Measurements from ENCODE around the gene BCL11A. TPM values are rescaled to one million over a fixed set of nuclear protein-coding genes. Genes with fewer than 3 reads are reported as not detected.

BCL11A gene
- total RNA-seq, 1 donor from 2014 or later = 27.1 TPM

- no peaks in the 10 kb centered on the region for H3K27me3 ChIP-seq (ENCODE audit: low read depth)
- H3K9me3 ChIP-seq (replicated peaks) = no peaks in the 10 kb centered on the region
- no peak for DNase-seq
- no peaks in the 10 kb centered on the region for H3K36me3 ChIP-seq
- peaks cover 24% of the 10 kb centered on the region for H3K4me1 ChIP-seq
- H3K27ac ChIP-seq (replicated peaks) = no peak overlapping the region
- intact Hi-C loops (cut with micrococcal nuclease) = no loop called here
- H3K4me3 ChIP-seq = no peak overlapping the region
- TF ChIP-seq, protein P1, sequence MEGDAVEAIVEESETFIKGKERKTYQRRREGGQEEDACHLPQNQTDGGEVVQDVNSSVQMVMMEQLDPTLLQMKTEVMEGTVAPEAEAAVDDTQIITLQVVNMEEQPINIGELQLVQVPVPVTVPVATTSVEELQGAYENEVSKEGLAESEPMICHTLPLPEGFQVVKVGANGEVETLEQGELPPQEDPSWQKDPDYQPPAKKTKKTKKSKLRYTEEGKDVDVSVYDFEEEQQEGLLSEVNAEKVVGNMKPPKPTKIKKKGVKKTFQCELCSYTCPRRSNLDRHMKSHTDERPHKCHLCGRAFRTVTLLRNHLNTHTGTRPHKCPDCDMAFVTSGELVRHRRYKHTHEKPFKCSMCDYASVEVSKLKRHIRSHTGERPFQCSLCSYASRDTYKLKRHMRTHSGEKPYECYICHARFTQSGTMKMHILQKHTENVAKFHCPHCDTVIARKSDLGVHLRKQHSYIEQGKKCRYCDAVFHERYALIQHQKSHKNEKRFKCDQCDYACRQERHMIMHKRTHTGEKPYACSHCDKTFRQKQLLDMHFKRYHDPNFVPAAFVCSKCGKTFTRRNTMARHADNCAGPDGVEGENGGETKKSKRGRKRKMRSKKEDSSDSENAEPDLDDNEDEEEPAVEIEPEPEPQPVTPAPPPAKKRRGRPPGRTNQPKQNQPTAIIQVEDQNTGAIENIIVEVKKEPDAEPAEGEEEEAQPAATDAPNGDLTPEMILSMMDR (IDR thresholded peaks at IDR 0.05; ENCODE audit: borderline replicate concordance) = no peak
Observed at GRCh38 chr2:60433018-60433596, 120.3 kb downstream of the BCL11A start.

GRCh38 chr2:60432035-60432601 lies 121.3 kb downstream of the BCL11A start:
- H3K27me3 ChIP-seq (ENCODE audit: low read depth) = no peaks in the 10 kb centered on the region
- H3K4me1 ChIP-seq = peaks cover 16% of the 10 kb centered on the region
- DNase-seq = no peak
- H3K27ac ChIP-seq (replicated peaks) = no peak overlapping the region
- no peaks in the 10 kb centered on the region for H3K9me3 ChIP-seq (replicated peaks)
- H3K4me3 ChIP-seq = no peak overlapping the region
- H3K36me3 ChIP-seq = no peaks in the 10 kb centered on the region
- TF ChIP-seq, protein P1 (IDR thresholded peaks at IDR 0.05; ENCODE audit: borderline replicate concordance) = no peak
- intact Hi-C loops (cut with micrococcal nuclease) = no loop called here

DNA sequence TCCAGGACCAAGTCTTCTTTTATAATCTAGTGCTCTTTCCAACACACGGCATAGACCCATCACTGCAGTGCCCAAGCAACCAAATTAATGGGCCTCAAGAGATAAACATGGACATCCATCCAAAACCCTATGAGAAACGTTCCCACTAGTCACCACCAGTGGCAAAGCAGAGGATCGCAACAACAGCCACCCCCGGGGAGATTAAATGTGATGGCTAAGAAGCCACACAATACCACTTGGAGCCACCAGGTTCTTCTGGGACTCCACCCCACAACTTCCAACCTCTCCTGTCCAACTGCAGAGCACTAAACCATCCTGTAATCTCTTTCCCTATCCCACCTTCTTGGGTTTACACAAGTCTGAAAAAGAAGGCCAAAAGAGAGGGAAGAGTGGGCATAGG lies 123.8 kb downstream of the BCL11A start:
- intact Hi-C loops (cut with micrococcal nuclease) = no loop called here
- Histone ChIP-seq H3K9me3 (replicated peaks) (peaks cover 4% of the 10 kb centered on the region), H3K27me3 (ENCODE audit: low read depth) (no peaks in the 10 kb centered on the region), H3K36me3 (no peaks in the 10 kb centered on the region), H3K4me1 (peaks cover 3% of the 10 kb centered on the region), H3K4me3 (no peak overlapping the region), H3K27ac (replicated peaks) (no peak overlapping the region)
- TF ChIP-seq, protein P1 (IDR thresholded peaks at IDR 0.05; ENCODE audit: borderline replicate concordance) = no peak
- DNase-seq = no peak

- Histone ChIP-seq H3K4me1 (no peaks in the 10 kb centered on the region), H3K27me3 (ENCODE audit: low read depth) (no peaks in the 10 kb centered on the region), H3K4me3 (no peak overlapping the region), H3K9me3 (replicated peaks) (peaks cover 4% of the 10 kb centered on the region), H3K27ac (replicated peaks) (no peak overlapping the region), H3K36me3 (no peaks in the 10 kb centered on the region)
- intact Hi-C loops (cut with micrococcal nuclease) = no loop called here
- no peak for DNase-seq
- TF ChIP-seq, protein P1 (IDR thresholded peaks at IDR 0.05; ENCODE audit: borderline replicate concordance) = no peak
Observed at GRCh38 chr2:60426880-60427279, 126.6 kb downstream of the BCL11A start.

DNA sequence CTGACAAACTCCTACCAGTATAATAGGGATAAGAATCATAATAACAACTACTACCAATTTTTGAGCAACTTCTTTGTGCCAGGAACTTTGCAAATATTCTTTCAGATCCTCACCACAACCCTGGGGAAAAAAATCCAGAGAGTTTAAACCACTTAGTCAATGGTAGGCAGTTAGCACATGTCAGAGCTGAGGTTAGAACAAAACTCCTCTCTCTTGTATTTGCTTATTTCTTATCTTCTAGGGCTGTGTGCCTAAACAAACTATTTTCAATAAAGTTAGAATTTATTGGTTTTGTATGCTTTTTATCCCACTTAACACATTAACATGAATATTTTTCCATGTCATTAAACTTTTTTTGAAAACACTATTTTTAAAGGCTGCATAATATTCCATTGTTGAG lies 127.1 kb downstream of the BCL11A start:
- H3K4me1 ChIP-seq = no peaks in the 10 kb centered on the region
- H3K36me3 ChIP-seq = no peaks in the 10 kb centered on the region
- H3K27ac ChIP-seq (replicated peaks) = no peak overlapping the region
- H3K27me3 ChIP-seq (ENCODE audit: low read depth) = no peaks in the 10 kb centered on the region
- peaks cover 4% of the 10 kb centered on the region for H3K9me3 ChIP-seq (replicated peaks)
- TF ChIP-seq, protein P1 (IDR thresholded peaks at IDR 0.05; ENCODE audit: borderline replicate concordance) = no peak
- intact Hi-C loops (cut with micrococcal nuclease) = no loop called here
- no peak for DNase-seq
- no peak overlapping the region for H3K4me3 ChIP-seq

All from left ventricle myocardium inferior (tissue), 1 donor.